Dedifferentiated amniotic fluid mesenchymal stem cell (primary cell): ENCODE data around the gene GPATCH4.
"Not testable (repeated sequence)": the region's sequence is repeated elsewhere in the genome, so short reads cannot be mapped to it uniquely, and the experiment has no call there.

ENCODE experiments used
- DNase-seq: peaks from one replicate; pipeline ENCODE4 v3.0.0-alpha.2; 2016; ENCODE audit errors: extremely low spot score

The GPATCH4 gene

DNA sequence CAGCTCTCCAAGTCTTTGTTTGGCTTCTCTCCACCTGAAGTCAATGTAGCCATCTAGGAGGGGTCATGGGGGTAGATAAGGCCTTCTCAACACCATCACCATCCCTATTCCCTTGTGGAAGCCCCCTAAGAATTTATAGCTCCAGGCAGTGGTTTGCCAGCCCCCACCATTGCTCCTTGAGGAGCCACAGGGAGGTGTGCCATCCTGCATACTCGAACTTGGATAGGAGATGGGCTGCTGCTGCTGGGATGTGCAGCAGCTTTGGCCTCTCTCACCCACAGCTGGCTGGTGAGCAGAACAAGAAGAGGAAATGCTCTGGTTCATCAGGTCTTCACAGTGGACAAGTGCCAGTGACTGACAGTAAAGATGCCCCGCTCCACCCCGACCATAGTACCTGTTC lies 4.9 kb downstream of the GPATCH4 start:
- DNase-seq: no peak

DNA sequence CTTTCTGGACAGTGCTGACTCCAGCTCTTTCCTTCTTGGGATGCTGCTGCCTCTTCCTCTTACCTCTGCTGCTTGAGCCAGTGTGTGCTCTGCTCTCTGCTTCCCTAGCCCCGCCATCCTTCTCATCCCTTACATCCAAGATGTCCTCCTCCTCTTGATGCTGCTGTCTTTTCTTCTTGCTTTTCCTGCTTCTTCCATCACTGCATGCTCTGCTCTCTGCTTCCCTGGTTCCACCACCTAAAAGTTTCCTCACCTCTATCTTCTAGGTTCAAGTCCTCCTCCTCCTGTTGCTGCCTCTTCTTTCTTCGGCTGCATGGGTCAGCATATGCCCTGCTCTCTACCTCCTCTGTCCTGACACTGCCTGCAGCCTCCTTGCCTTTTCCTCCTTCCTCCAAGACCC lies 6.3 kb downstream of the GPATCH4 start:
- DNase-seq: no peak

DNA sequence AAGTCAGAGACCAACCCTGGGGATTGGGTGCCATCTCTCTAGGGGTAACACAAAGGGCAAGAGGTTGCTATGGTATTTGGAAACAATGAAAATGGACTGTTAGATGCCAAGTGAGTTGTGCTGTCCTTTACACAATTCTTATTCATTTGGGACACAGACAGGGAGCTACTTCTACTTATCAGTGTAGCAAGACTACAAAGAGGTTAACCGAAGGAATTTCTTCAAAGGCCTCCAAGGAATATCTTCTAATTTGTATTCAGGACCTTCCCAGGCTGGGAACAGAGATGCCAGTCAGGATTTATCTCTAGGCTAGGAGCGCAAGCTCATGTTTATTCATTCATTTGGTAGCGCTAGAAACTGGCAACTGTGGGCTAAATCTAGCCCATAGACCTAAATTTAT lies 7.1 kb downstream of the GPATCH4 start:
- DNase-seq: no peak

DNA sequence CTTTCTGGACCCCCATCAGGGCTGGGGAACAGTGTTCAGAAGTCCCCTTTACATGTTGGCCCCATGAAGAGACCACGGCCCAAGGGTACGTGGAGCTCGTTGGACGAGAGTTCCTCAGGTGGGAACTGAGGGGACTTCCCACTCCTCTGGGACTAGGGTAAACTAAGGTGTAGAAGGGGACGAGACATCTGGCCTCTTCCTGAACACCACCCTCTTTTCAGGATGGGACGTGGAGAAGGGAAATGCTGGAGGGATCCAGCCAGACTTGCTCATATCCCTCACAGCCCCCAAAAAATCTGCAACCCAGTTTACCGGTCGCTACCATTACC lies 7.7 kb downstream of the GPATCH4 start:
- no peak for DNase-seq

DNA sequence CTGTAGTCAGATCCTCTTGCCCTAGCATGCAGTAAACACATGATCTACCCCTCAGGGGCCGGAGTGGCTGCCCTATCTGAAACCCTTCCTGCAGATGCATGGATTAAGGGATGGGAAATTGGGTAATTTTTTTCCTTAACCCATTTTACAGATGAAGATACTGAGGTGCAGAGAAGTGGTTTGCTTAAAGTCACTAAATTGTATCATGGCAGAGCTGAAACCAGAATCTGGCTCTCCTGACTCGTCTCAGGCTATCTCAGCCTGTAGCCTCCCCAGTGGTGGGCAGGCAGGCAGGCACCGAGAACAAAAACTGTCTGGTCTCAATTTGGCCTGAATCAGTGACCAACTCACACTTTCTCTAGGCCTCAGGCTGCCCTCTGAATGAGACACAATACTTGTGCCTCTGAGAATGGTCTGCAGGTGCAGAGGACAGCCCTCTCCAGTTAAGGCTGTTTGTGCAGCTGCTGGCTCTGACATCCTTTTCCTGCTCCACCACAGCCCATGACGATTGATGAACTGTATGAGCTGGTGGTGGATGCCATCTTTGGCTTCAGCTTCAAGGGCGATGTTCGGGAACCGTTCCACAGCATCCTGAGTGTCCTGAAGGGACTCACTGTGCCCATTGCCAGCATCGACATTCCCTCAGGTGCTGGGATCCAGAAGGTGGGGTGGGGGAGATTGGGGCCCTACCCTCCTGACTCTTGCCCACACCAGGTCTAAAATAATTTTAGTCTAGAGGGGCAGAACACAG lies 8.2 kb downstream of the GPATCH4 start:
- DNase-seq: no peak

DNA sequence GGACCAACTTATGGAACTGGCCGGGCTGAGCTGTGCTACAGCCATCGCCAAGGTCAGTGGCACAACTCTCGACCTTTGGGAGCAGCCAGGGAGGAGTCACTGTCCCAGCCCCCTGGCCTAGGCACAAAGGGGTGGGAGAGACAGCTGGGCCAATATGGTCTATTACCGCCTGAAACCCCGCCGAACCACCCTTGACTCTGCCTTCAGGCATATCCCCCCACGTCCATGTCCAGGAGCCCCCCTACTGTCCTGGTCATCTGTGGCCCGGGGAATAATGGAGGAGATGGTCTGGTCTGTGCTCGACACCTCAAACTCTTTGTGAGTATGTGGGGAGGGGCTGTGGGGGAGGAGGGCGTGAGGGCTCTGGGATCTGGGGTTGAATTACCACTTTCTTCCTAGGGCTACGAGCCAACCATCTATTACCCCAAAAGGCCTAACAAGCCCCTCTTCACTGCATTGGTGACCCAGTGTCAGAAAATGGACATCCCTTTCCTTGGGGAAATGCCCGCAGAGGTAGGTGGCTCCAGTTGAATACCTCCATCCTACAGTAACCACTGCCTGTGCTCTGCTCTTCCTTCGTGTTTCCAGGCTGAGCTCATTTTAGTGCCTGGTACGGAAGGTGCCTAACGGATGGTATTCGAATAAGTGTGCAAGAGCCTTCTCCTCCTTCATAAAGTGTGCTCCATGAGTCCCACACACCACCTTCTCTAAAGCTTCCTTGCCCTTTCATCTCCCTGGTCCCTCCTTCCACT lies 8.9 kb downstream of the GPATCH4 start:
- DNase-seq: no peak

DNA sequence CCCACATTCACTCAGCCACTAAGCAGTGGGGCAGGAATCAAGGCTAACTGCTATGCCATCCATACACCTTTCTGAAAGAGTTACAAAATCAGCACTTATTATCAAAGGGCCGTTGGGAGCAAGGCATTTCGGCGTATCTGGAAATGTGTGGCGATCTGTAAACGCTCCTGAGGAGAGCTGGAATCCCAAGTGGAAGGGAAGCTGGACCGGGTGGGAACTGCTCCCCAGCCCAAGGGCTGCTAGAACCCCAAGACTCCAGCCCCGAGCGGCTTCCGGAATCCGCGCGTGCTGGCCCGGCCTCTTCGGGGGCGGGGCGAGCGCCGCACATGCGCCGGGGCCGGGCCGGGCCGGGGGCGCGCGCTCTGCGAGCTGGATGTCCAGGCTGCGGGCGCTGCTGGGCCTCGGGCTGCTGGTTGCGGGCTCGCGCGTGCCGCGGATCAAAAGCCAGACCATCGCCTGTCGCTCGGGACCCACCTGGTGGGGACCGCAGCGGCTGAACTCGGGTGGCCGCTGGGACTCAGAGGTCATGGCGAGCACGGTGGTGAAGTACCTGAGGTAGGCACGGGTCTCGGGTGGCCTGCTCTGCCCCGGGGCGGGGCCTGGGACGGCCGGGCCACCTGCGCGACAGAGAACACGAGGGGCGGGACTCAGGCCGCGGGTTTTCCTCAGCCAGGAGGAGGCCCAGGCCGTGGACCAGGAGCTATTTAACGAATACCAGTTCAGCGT lies 9.7 kb downstream of the GPATCH4 start, which contains the start of gene NAXE:
TSS of gene NAXE (plus strand) at position 345 of the 726 bp plus-strand sequence. CDS start at position 374, 29 bp downstream.
- DNase-seq: peak; percentile 36

DNA sequence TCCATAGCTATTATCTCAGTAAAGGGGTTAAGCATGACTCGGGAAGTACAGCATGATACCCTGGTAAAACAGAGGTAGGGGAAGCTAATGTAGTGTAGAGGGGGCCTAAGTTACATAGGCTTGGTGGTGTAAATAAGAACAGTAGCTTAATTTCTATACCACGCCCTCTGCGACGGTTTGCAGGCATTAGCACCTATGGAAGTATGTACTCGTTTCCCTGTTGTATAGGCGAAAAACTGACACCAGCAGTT lies 10.2 kb downstream of the GPATCH4 start:
- no peak for DNase-seq

DNA sequence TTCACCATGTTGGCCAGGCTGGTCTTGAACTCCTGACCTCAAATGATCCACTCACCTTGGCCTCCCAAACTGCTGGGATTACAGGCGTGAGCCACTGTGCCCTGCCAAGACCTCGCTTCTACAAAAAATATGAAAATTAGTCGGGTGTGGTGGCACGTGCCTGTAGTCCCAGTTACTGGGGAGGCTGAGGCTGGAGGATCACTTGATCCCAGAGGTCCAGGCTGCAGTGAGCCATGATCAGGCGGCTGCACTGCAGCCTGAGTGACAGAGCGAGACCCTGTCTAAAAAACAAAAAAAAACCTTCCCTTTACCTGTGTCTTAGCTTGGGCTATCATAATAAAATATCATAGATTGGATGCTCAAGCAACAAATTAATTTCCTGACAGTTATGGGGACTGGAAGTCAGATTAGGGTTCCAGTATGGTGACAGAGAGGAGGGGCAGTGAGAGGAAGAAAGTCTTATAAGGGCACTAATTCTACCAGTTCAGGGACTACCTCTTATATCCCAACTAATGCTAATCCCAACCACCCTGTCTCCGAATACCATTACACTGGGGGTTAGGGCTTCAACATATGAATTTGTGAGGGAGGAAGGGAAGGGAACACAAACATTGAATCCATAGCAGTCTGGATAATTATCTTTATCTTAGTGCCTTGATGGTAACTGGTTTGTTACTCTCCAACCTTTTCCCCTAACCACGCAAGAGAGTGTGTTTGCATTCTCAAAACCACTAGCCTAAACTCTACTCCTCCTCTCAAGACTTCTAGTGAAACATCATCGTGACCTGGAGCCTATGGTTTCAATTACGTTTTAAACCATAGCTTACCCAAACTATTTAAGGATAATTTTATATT lies 10.7 kb downstream of the GPATCH4 start:
- no peak for DNase-seq

DNA sequence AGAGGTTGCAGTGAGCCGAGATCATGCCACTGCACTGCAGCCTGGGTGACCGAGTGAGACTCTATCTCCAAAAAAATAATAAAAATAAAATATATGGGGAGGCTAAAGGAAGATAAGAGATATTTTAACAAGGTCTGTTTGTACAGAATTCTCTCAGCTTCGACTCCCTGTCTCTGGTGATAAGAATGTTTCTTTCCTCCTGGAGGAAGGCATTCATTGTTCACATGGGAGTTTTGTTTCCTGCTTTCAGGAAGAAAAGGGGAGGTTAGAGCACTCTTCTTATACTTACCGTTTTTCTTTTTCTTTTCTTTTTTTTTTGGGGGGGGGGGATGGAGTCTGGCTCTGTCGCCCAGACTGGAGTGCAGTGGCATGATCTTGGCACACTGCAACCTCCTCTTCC lies 11.7 kb downstream of the GPATCH4 start:
- DNase-seq: no peak

DNA sequence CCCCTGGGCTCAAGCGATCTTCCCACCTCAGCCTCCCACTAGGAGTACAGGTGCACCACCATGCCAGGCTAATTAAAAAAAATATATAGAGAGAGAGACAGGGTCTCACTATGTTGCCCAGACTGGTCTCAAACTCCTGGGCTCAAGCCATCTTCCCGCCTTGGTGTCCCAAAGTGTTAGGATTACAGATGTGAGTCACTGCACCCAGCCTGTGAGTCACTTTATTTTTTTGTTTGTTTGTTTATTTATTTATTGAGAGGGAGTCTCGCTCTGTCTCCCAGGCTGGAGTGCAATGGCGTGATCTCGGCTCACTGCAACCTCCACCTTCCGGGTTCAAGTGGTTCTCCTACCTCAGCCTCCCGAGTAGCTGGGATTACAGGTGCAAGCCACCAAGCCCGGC lies 13.4 kb downstream of the GPATCH4 start:
- not testable (repeated sequence) for DNase-seq

DNA sequence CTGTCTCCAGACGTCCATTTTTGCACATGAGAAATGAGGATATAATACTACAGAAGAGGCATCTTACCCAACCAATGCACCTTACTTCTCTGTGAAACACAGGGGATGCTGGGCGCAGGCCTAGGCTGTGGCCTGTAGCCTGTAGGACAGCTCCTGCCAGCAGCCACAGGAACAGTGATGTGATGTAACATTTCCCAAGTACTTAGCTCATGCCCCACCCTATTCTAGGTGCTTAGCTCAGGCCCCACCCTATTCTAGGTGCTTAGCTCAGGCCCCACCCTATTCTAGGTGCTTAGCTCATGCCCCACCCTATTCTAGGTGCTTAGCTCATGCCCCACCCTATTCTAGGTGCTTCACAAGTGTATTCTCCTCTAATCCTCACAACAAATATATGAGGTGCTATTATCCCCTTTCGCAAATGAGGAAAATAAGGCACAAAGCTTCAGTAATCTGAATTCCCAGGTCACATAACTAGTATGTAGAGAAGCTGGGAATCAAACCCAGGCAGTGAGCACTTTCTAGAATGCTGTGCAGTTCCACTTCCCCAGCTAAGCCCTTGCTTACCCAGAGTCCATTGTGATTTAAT lies 14.3 kb downstream of the GPATCH4 start:
- DNase-seq: no peak

DNA sequence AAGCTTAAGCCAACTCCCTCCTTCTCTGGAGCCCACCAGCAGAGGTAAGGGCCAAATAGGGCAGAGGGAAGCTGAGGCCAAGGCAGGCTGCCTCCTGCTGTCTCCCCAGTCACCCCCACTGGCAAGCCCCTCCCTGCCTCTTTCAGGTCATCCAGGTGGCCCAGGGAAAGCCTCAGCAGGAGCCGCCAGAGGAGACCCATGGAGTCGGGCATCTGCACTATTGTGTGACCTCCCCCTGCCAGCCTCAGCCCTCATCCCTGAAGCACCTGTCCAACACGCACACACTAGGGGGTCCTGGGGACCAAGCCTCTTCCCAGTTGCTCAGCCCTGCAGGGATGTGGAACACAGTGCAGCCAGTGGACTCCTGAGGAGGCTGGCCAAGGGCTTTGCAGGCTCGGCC lies 15.0 kb downstream of the GPATCH4 start:
- DNase-seq: no peak

DNA sequence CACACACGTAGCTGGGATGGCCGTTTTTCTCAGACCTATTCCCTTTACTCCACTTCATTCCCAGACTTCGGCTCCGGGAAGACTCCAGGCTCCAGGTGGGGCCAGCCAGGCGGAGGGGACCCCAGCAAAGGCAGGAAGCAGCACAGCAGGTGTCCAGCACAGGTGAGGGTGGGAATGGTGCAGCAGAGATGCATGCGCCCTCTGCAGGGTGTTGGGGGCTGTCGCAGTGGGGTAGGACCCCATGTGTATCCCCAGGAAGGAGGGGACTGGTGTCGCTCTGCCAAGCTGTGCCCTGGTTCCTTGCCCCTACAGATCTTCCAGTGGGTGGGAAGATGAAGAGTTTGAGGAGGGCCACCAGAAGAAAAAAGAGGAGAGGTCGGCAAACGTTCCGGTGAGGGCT lies 16.5 kb downstream of the GPATCH4 start:
- DNase-seq: no peak

DNA sequence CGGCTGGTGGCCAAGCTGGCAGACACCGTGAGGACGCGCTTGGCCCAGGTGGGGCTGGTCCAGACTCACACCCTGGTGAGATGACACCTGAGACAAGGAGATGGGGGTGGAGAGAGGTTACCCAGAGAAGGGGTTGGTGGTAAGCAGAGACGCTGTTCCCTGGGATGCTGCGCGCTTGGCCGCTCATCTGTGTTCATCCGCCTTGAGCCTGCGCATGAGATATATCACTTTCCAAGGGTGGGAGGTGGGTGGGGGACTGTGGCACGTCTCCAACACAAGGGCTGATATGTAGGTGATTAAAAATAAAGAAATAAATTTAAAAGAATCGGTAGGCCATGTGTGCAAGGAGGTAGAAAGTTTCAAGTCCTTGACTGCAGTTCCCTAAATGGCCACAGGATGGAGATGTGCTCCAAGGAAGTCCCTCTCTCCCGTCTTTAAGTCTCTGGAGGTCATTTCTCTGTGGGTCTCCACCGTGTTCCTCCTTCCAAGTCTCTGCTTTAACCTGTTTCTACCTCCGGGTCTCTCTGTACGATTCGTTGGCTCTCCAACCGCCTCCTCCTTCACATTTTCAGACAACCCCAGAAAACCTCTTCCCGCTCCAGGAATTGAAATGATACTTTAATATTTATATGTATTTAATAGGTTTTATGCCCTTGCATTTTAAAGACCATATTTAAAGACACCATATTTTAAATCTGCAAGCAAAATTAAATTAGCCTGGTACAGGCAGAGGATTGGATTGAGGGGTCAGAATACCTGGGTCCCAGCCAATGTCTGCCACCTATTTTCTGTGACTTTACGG lies 17.3 kb downstream of the GPATCH4 start:
- DNase-seq: peak; percentile 82

DNA sequence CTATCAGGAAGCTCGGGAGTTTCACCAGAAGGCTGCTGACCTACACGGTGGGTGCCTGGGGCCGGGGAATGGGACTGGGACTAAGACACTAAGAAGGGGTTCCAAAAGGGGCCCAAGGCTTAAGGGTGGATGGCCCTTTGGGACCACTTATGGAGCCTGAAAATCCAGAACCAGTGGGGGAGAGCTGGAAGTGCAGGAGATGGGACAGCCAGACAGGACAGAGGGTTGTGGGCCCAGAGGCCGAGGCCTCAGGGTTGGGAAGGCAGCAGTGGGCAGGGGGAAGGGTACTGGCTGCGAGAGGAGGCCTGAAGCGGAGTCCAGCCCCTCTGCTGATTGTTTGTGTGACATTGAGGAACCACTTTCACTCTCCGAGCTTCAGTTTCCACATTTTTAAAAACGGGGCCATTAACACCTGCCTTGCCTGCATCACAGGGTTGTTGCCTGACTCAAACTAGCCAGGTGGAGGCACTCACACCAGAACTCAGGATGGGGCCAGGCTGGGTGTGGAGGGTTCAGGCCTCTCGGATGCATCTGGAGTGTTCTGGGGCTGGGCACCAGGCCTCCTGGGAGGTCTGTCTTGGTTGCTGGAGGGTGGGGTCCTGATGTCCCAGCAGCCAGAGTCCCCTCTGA lies 18.8 kb downstream of the GPATCH4 start:
- DNase-seq: no peak

DNA sequence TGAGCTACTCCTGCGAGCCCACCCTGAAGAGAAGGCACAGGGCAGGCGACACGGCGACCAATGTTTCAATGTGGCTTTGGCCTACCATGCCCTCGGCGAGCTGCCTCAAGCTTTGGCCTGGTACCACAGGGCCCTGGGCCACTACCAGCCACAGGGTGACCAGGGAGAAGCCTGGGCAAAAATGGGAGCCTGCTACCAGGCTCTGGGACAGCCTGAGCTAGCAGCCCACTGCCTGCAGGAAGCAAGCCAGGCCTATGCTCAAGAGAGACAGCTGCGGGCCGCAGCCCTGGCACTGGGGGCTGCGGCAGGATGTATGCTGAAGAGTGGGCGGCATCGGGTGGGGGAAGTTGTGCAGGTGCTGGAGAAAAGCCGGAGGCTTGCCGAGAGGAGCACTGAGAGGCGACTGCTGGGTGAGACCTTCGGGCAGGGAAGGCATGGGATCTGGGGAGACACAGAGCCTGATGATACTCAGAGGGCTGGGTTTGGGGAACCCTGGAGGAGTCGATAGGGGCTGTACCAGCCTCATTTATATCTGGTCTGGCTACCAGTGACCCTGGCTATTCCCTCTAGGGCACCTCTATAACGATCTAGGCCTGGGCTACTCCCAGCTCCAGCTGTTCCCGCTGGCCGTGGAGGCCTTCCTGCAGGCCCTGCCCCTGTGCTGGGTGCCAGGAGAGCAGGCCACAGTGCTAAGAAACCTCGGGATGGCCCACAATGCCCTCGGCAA lies 19.5 kb downstream of the GPATCH4 start:
- no peak for DNase-seq

DNA sequence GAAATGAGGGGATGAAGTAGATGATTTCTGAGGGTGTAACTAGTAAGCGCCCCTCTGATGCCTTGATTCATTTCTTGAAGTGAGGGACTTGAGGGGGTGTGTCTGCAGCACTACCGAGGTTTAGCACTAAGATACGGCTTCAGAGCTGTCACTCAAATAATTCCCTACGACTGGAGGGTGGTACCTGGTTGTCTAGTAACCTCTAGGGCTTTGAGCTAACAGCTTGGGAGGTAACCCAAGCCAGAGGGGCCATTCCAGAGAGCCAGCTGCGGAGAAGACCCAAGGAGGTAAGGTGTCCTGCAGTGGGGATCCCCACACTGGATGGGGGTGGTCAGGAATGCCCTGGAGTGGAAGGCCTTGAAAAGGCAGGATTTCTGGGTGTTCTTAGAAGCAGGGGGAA lies 21.8 kb downstream of the GPATCH4 start, which contains the start of gene TTC24:
TSS of gene TTC24 (plus strand) at position 252 of the 400 bp plus-strand sequence. CDS start 1,642 bp downstream, outside the sequence.
- no peak for DNase-seq

DNA sequence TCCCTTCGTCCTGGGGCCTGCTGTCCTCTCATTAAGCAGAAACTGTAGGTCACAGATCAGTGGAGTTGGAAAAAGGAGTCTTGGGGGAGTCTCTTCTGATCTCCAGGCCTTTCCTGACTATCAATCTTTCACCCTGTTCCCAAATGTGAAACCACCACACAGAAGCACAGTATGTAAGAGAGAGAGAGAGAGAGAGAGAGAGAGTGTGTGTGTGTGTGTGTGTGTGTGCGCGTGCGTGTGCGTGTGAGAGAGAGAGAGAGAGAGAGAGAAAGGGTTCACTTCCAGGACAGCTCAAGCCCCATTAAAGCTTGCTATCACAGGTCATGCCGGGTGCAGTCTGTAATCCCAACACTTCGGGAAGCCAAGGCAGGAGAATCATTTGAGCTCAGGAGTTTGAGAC lies 23.2 kb downstream of the GPATCH4 start:
- no peak for DNase-seq

DNA sequence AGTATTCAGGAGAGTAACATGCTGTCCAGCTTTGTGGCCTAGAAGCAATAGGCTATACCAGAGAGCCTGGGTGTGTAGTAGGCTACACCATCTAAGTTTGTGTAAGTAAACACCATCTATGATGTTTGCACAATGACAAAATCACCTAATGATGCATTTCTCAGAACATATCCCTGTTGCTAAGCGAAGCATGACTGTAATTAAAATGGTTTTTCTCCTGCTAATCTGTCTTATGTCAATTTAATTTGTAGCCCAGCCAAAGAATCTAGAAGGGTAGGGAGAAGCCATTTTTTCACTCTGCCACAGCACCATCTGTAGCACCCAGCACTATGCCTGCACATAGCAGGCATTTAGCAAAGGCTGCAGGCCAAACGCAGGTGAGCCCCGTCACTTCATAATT lies 23.7 kb downstream of the GPATCH4 start:
- DNase-seq: no peak
